Upper lobe of left lung (tissue), 6 donors: ENCODE results near the gene G6PC1. TPM values are rescaled to one million over a fixed set of nuclear protein-coding genes. Genes with fewer than 3 reads are reported as not detected.

ENCODE experiments used
- ATAC-seq, 2 donors: fragments of 200-7000 bp; cut with Tn5 transposase; one replicate each; pipeline ENCODE4 v1.9.1; 2022; ENCODE audit warnings: mild to moderate bottlenecking in 2 of 2, moderate library complexity in 2 of 2; ENCODE audit not compliant: low FRiP score in 2 of 2
- DNase-seq, 2 donors: peaks; one replicate each; pipeline ENCODE4 v3.0.0-alpha.2; 2019 to 2020
- H3K27ac ChIP-seq, 4 donors: fragments of 200-600 bp; sonication (generic); one replicate each; pipeline ENCODE4 v1.5.1; 2016 to 2019
- H3K27me3 ChIP-seq, 4 donors: fragments of 200-600 bp; sonication (generic); one replicate each; pipeline ENCODE4 v1.5.1; 2017 to 2019
- H3K36me3 ChIP-seq, 4 donors: fragments of 200-600 bp; sonication (generic); one replicate each; pipeline ENCODE4 v1.5.1; 2016 to 2019
- H3K4me1 ChIP-seq, 4 donors: fragments of 200-600 bp; sonication (generic); one replicate each; pipeline ENCODE4 v1.5.1; 2018 to 2019
- H3K4me3 ChIP-seq, 4 donors: fragments of 200-600 bp; sonication (generic); one replicate each; pipeline ENCODE4 v1.5.1; 2017 to 2019; ENCODE audit warnings: mild to moderate bottlenecking in 2 of 4, moderate library complexity in 1 of 4
- H3K9me3 ChIP-seq, 4 donors: fragments of 200-600 bp; sonication (generic); one replicate each; pipeline ENCODE4 v1.5.1; 2018 to 2019
- CTCF ChIP-seq, 6 experiments: fragments of 450-650 bp in 4 of 6; fragments of 200-600 bp in 2 of 6; sonication (generic) in 2 of 6; IDR thresholded peaks; one replicate each; pipeline ENCODE4 v1.5.1; 2016 to 2019; ENCODE audit warnings: antibody characterized with exemption in 6 of 6
- EP300 ChIP-seq, 4 donors: sonication (generic); formaldehyde crosslinking; IDR thresholded peaks; one replicate each; pipeline ENCODE4 v1.5.1; 2017; ENCODE audit warnings: antibody characterized with exemption in 4 of 4, control low read depth in 2 of 4
- POLR2A ChIP-seq, 4 donors: fragments of 450-650 bp; IDR thresholded peaks; one replicate each; pipeline ENCODE4 v1.5.1; 2016 to 2017; ENCODE audit warnings: antibody characterized with exemption in 4 of 4, mild to moderate bottlenecking in 2 of 4
- POLR2AphosphoS5 ChIP-seq, 2 donors: sonication (generic); formaldehyde crosslinking; IDR thresholded peaks; one replicate each; pipeline ENCODE4 v1.5.1; 2017; ENCODE audit warnings: antibody characterized with exemption in 2 of 2
- WGBS, 2 donors: methylation state at CpG; one replicate each; pipeline ENCODE4 v1.1.5; 2017 to 2018; 5-methylcytosine and 5-hydroxymethylcytosine counted together
- total RNA-seq, 6 donors: library from RNA; depleted of rRNA in 4 of 6; stranded (reverse); fragments of >200 nt in 4 of 6; gene quantifications; one replicate each; pipeline versions ENCODE4 v1.1.0 to v1.2.1, GENCODE V29; 2016 to 2021
- donor health status: DM: no; HTN: no; CAD: no; lungs with moderate emphysema.
- donor health status: DM: no; HTN: yes; CAD: no; lungs with severe emphysema.

The G6PC1 gene
- total RNA-seq, 6 donors from 2014 or later = not detected

- H3K27me3 ChIP-seq = no peaks in the 10 kb centered on the region
- H3K36me3 ChIP-seq = no peaks in the 10 kb centered on the region
- no peak for DNase-seq
- WGBS, 2 donors = 65 to 87% methylated on average over 6 of the region's 6 CpGs
- H3K4me3 ChIP-seq = no peak overlapping the region
- no peaks in the 10 kb centered on the region for H3K9me3 ChIP-seq
- no peak for ATAC-seq
- TF ChIP-seq CTCF (IDR thresholded peaks at IDR 0.05) = no peak
- no peak for TF ChIP-seq POLR2A (IDR thresholded peaks at IDR 0.05)
- TF ChIP-seq POLR2AphosphoS5 (IDR thresholded peaks at IDR 0.05) = no peak
- TF ChIP-seq EP300 (IDR thresholded peaks at IDR 0.05) = no peak
- H3K4me1 ChIP-seq = no peaks in the 10 kb centered on the region
- no peak overlapping the region for H3K27ac ChIP-seq
Observed at GRCh38 chr17:42904110-42904469, 3.5 kb downstream of the G6PC1 start.

- no peak for TF ChIP-seq POLR2A (IDR thresholded peaks at IDR 0.05)
- no peak for TF ChIP-seq POLR2AphosphoS5 (IDR thresholded peaks at IDR 0.05)
- no peak for TF ChIP-seq CTCF (IDR thresholded peaks at IDR 0.05)
- TF ChIP-seq EP300 (IDR thresholded peaks at IDR 0.05) = no peak
- H3K27me3 ChIP-seq = no peaks in the 10 kb centered on the region
- WGBS, 2 donors = 78 to 79% methylated on average over 8 of the region's 8 CpGs
- H3K27ac ChIP-seq = no peak overlapping the region
- no peaks in the 10 kb centered on the region for H3K4me1 ChIP-seq
- no peaks in the 10 kb centered on the region for H3K9me3 ChIP-seq
- no peak for DNase-seq
- no peak overlapping the region for H3K4me3 ChIP-seq
- no peaks in the 10 kb centered on the region for H3K36me3 ChIP-seq
- ATAC-seq = no peak
Observed at GRCh38 chr17:42906772-42907446, 6.3 kb downstream of the G6PC1 start.

- DNase-seq (no peak), ATAC-seq (no peak)
- 79 to 82% methylated on average over 7 of the region's 7 CpGs for WGBS, 2 donors
- TF ChIP-seq EP300 (IDR thresholded peaks at IDR 0.05) (no peak), CTCF (IDR thresholded peaks at IDR 0.05) (no peak), POLR2AphosphoS5 (IDR thresholded peaks at IDR 0.05) (no peak), POLR2A (IDR thresholded peaks at IDR 0.05) (no peak)
- no peaks in the 10 kb centered on the region for H3K36me3 ChIP-seq
- H3K4me3 ChIP-seq = no peak overlapping the region
- H3K9me3 ChIP-seq = no peaks in the 10 kb centered on the region
- H3K4me1 ChIP-seq = no peaks in the 10 kb centered on the region
- no peaks in the 10 kb centered on the region for H3K27me3 ChIP-seq
- no peak overlapping the region for H3K27ac ChIP-seq
Observed at GRCh38 chr17:42908872-42909700, 8.5 kb downstream of the G6PC1 start.

- Histone ChIP-seq H3K4me3 (no peak overlapping the region), H3K36me3 (no peaks in the 10 kb centered on the region), H3K4me1 (peaks cover 6 to 9% (median 7%) of the 10 kb centered on the region in 4 donors), H3K27me3 (no peaks in the 10 kb centered on the region), H3K9me3 (no peaks in the 10 kb centered on the region), H3K27ac (no peak overlapping the region)
- ATAC-seq = no peak
- DNase-seq = no peak
- TF ChIP-seq POLR2AphosphoS5 (IDR thresholded peaks at IDR 0.05) (no peak), EP300 (IDR thresholded peaks at IDR 0.05) (no peak), POLR2A (IDR thresholded peaks at IDR 0.05) (no peak), CTCF (IDR thresholded peaks at IDR 0.05) (no peak)
- 50 to 63% methylated on average over 2 of the region's 2 CpGs for WGBS, 2 donors
Observed at GRCh38 chr17:42913522-42913921, 12.9 kb downstream of the G6PC1 start.
